T47D (cell line): ENCODE data around the gene PLEKHA6.
A peak's percentile ranks its signal among the peaks of the same experiment; 100 is the strongest.

Experiments used
- DNase-seq, 2 experiments: peaks; one replicate each; pipeline versions ENCODE4 v3.0.0 to v3.0.0-alpha.2; 2011 to 2012; ENCODE audit warnings: low read depth in 1 of 2, low spot score in 1 of 2
- JUND ChIP-seq: IDR thresholded peaks from 2 replicates; pipeline ENCODE4 v1.6.1; 2012; ENCODE audit warnings: low read depth
- in situ Hi-C: cut with HindIII; loops from 2 replicates; pipeline ENCODE4 v1.10.0; 2016; ENCODE audit warnings: low sequenced_read_pairs, low pct_unique_long_range_greater_than_20kb

Gene PLEKHA6

GRCh38 chr1:204376919-204377799, 17.4 kb upstream of the PLEKHA6 start:
- in situ Hi-C loops: no loop called here
- DNase-seq: peak in 1 of 2 experiments; percentile 49

GRCh38 chr1:204376465-204376864, 16.7 kb upstream of the PLEKHA6 start:
- no peak for DNase-seq
- TF ChIP-seq JUND: no peak
- in situ Hi-C loops: no loop called here

More at GRCh38 chr1:204376919-204377799, 17.4 kb upstream of the PLEKHA6 start:
- no peak for TF ChIP-seq JUND

GRCh38 chr1:204373911-204374310, 14.2 kb upstream of the PLEKHA6 start:
- no peak for TF ChIP-seq JUND
- no peak for DNase-seq
- in situ Hi-C loops: no loop called here

GRCh38 chr1:204370176-204370575, 10.4 kb upstream of the PLEKHA6 start:
- in situ Hi-C loops: no loop called here
- DNase-seq: no peak
- no peak for TF ChIP-seq JUND

- TF ChIP-seq JUND: no peak
- no peak for DNase-seq
- in situ Hi-C loops: no loop called here
Measured at GRCh38 chr1:204368996-204369726, 9.4 kb upstream of the PLEKHA6 start.

GRCh38 chr1:204367956-204368355, 8.2 kb upstream of the PLEKHA6 start:
- no peak for DNase-seq
- in situ Hi-C loops: no loop called here
- TF ChIP-seq JUND: no peak

GRCh38 chr1:204367193-204367858, 7.6 kb upstream of the PLEKHA6 start:
- in situ Hi-C loops: no loop called here
- DNase-seq: no peak
- no peak for TF ChIP-seq JUND

- TF ChIP-seq JUND: no peak
- DNase-seq: peak in 1 of 2 experiments; percentile 24
- in situ Hi-C loops: no loop called here
Measured at GRCh38 chr1:204366759-204367158, 7.0 kb upstream of the PLEKHA6 start.

GRCh38 chr1:204363335-204364114, 3.8 kb upstream of the PLEKHA6 start:
- in situ Hi-C loops: no loop called here
- DNase-seq: peak; percentile 54 to 87
- no peak for TF ChIP-seq JUND

GRCh38 chr1:204362984-204363334, 3.2 kb upstream of the PLEKHA6 start:
- in situ Hi-C loops: no loop called here
- no peak for TF ChIP-seq JUND
- no peak for DNase-seq

- in situ Hi-C loops: no loop called here
Measured at GRCh38 chr1:204361781-204362180, 2.1 kb upstream of the PLEKHA6 start.

GRCh38 chr1:204361341-204361771, 1.6 kb upstream of the PLEKHA6 start:
- DNase-seq: no peak
- TF ChIP-seq JUND: no peak
- in situ Hi-C loops: no loop called here

More at GRCh38 chr1:204361781-204362180, 2.1 kb upstream of the PLEKHA6 start:
- no peak for DNase-seq
- no peak for TF ChIP-seq JUND
